Breast epithelium (tissue), 4 donors: ENCODE results near the gene ZNF341. TPM values are rescaled to one million over a fixed set of nuclear protein-coding genes. Genes with fewer than 3 reads are reported as not detected.

Experiments used
- DNase-seq, 2 donors: peaks; one replicate each; pipeline ENCODE4 v3.0.0-alpha.2; 2019; ENCODE audit warnings: low spot score in 2 of 2
- H3K27ac ChIP-seq, 2 donors: fragments of 200-600 bp; sonication (generic) in 1 of 2; one replicate each; pipeline ENCODE4 v1.5.1; 2016 to 2019; ENCODE audit warnings: mild to moderate bottlenecking in 1 of 2
- H3K27me3 ChIP-seq, 2 donors: fragments of 200-600 bp; sonication (generic) in 1 of 2; one replicate each; pipeline versions ENCODE4 v1.5.1 to v1.6.0; 2017 to 2019; ENCODE audit warnings: control low read depth in 1 of 2, mild to moderate bottlenecking in 1 of 2
- H3K36me3 ChIP-seq: fragments of 200-600 bp; one replicate; pipeline ENCODE4 v1.5.1; 2019
- H3K4me1 ChIP-seq, 2 donors: fragments of 200-600 bp; sonication (generic); one replicate each; pipeline ENCODE4 v1.5.1; 2016 to 2019; ENCODE audit warnings: control low read depth in 1 of 2
- H3K4me3 ChIP-seq, 3 donors: fragments of 200-600 bp; sonication (generic); 1 replicate in 2 of 3; 2 replicates in 1 of 3; pipeline ENCODE4 v1.5.1; 2016 to 2019; ENCODE audit warnings: mild to moderate bottlenecking in 3 of 3, moderate library complexity in 2 of 3
- H3K9me3 ChIP-seq, 2 donors: fragments of 200-600 bp; sonication (generic) in 1 of 2; one replicate each; pipeline ENCODE4 v1.5.1; 2016 to 2019; ENCODE audit warnings: control low read depth in 1 of 2
- CTCF ChIP-seq, 3 donors: fragments of 450-650 bp; IDR thresholded peaks; one replicate each; pipeline ENCODE4 v1.5.1; 2016 to 2017; ENCODE audit warnings: antibody characterized with exemption in 3 of 3, mild to moderate bottlenecking in 3 of 3, moderate library complexity in 3 of 3
- POLR2A ChIP-seq: fragments of 450-650 bp; IDR thresholded peaks from one replicate; pipeline ENCODE4 v1.6.1; 2016; ENCODE audit warnings: antibody characterized with exemption, mild to moderate bottlenecking, moderate library complexity
- POLR2AphosphoS5 ChIP-seq, 3 donors: sonication (generic); formaldehyde crosslinking; IDR thresholded peaks; one replicate each; pipeline ENCODE4 v1.6.1; 2017; ENCODE audit warnings: antibody characterized with exemption in 3 of 3
- intact Hi-C: fragments of 100-400 bp; cut with DNase I; formaldehyde crosslinking; loops from one replicate; pipeline ENCODE4 v1.15.1; 2023; ENCODE audit warnings: low total_unique reads
- total RNA-seq, 3 donors: library from RNA; depleted of rRNA; stranded (reverse); fragments of >200 nt; gene quantifications; one replicate each; pipeline ENCODE4 v1.1.0, GENCODE V29; 2016

Gene ZNF341
- total RNA-seq, 3 donors from 2014 or later = 1.8 to 3.3 (median 2.5) TPM

GRCh38 chr20:33710681-33711445, 20.9 kb upstream of the ZNF341 start:
- Histone ChIP-seq H3K4me3 (no peak overlapping the region), H3K4me1 (no peaks in the 10 kb centered on the region), H3K36me3 (no peaks in the 10 kb centered on the region), H3K9me3 (no peaks in the 10 kb centered on the region), H3K27ac (no peak overlapping the region), H3K27me3 (no peaks in the 10 kb centered on the region)
- TF ChIP-seq CTCF (IDR thresholded peaks at IDR 0.05) (no peak), POLR2AphosphoS5 (IDR thresholded peaks at IDR 0.05) (no peak), POLR2A (no peak)
- DNase-seq = no peak
- intact Hi-C loops = no loop called here

- Histone ChIP-seq H3K36me3 (no peaks in the 10 kb centered on the region), H3K4me1 (no peaks in the 10 kb centered on the region), H3K9me3 (no peaks in the 10 kb centered on the region), H3K27me3 (no peaks in the 10 kb centered on the region), H3K4me3 (no peak overlapping the region), H3K27ac (no peak overlapping the region)
- TF ChIP-seq CTCF (IDR thresholded peaks at IDR 0.05) (no peak), POLR2AphosphoS5 (IDR thresholded peaks at IDR 0.05) (no peak), POLR2A (no peak)
- intact Hi-C loops = no loop called here
- no peak for DNase-seq
Observed at GRCh38 chr20:33711446-33711738, 20.4 kb upstream of the ZNF341 start.

- Histone ChIP-seq H3K4me3 (no peak overlapping the region), H3K36me3 (no peaks in the 10 kb centered on the region), H3K27ac (no peak overlapping the region), H3K4me1 (peaks cover 1 to 5% of the 10 kb centered on the region in 2 donors), H3K9me3 (no peaks in the 10 kb centered on the region), H3K27me3 (no peaks in the 10 kb centered on the region)
- intact Hi-C loops = loop anchor here (2.0 kb wide), 1 partner anchor 71 kb away; no protein-coding TSS in a partner anchor
- DNase-seq = no peak
- TF ChIP-seq POLR2AphosphoS5 (IDR thresholded peaks at IDR 0.05) = no peak
- no peak for TF ChIP-seq POLR2A
- TF ChIP-seq CTCF (IDR thresholded peaks at IDR 0.05) = no peak
Observed at GRCh38 chr20:33713865-33714367, 17.9 kb upstream of the ZNF341 start.

- intact Hi-C loops = no loop called here
Observed at GRCh38 chr20:33716498-33716897, 15.3 kb upstream of the ZNF341 start.

More at GRCh38 chr20:33716498-33716897, 15.3 kb upstream of the ZNF341 start:
- Histone ChIP-seq H3K9me3 (no peaks in the 10 kb centered on the region), H3K36me3 (no peaks in the 10 kb centered on the region), H3K4me3 (no peak overlapping the region), H3K4me1 (peaks cover 8 to 12% of the 10 kb centered on the region in 2 donors), H3K27me3 (no peaks in the 10 kb centered on the region), H3K27ac (no peak overlapping the region)
- no peak for TF ChIP-seq CTCF (IDR thresholded peaks at IDR 0.05)
- TF ChIP-seq POLR2AphosphoS5 (IDR thresholded peaks at IDR 0.05) = no peak
- TF ChIP-seq POLR2A = no peak
- no peak for DNase-seq
